GM20000 (cell line): ENCODE measurements around the gene SPTSSA.
"Not testable (repeated sequence)": the region's sequence is repeated elsewhere in the genome, so short reads cannot be mapped to it uniquely, and the experiment has no call there.

Experiments
- DNase-seq: peaks from one replicate; pipeline ENCODE4 v3.0.0; 2012; ENCODE audit warnings: low spot score
- TF ChIP-seq, protein P1 (sequence below): IDR thresholded peaks from 2 replicates; pipeline ENCODE4 v1.5.1; 2012; ENCODE audit warnings: mild to moderate bottlenecking, control low read depth; ENCODE audit errors: extremely low read depth, missing control alignments

The SPTSSA gene, protein sequence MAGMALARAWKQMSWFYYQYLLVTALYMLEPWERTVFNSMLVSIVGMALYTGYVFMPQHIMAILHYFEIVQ

DNA sequence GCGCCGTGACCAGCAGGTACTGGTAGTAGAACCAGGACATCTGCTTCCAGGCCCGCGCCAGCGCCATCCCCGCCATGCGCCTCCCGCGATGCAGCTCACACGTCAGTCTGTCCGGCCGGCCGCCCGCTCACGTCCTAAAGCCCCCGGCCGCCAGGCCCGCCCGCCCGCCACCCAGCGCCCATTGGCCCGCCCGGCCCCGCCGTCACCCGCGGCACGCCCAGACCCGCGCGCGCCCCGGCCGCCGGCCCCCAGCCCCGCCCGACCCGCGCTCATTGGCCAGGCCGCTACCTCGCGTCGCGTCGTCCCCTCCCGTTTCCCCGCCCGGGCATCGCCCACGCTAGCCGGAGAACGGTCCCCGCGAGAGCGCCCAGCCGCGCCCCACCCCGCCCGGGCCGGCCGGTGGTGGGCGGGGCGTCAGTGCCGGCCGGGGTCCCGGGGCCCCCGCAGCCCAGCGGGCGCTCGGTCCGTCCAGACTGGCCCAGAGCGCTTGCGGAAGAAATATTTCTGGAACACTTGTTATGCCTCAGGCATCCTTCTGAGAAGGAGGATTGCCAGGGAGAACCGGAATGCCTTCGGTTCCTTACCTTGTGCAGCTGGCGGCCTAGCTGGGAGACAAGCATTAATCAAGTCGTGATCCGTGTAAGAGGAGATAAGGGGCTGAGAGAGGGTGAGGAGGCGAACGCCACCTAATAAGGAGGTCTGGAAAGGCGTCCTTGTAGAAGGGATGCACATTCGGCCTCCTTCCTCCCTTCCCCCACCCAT is at the start of gene SPTSSA:
Gene SPTSSA, minus strand, starts transcription at position 109 of the 762 bp plus-strand sequence. Its CDS starts 33 bp downstream, at position 76.
- TF ChIP-seq, protein P1, sequence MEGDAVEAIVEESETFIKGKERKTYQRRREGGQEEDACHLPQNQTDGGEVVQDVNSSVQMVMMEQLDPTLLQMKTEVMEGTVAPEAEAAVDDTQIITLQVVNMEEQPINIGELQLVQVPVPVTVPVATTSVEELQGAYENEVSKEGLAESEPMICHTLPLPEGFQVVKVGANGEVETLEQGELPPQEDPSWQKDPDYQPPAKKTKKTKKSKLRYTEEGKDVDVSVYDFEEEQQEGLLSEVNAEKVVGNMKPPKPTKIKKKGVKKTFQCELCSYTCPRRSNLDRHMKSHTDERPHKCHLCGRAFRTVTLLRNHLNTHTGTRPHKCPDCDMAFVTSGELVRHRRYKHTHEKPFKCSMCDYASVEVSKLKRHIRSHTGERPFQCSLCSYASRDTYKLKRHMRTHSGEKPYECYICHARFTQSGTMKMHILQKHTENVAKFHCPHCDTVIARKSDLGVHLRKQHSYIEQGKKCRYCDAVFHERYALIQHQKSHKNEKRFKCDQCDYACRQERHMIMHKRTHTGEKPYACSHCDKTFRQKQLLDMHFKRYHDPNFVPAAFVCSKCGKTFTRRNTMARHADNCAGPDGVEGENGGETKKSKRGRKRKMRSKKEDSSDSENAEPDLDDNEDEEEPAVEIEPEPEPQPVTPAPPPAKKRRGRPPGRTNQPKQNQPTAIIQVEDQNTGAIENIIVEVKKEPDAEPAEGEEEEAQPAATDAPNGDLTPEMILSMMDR = no peak
- peak; percentile 99 for DNase-seq

DNA sequence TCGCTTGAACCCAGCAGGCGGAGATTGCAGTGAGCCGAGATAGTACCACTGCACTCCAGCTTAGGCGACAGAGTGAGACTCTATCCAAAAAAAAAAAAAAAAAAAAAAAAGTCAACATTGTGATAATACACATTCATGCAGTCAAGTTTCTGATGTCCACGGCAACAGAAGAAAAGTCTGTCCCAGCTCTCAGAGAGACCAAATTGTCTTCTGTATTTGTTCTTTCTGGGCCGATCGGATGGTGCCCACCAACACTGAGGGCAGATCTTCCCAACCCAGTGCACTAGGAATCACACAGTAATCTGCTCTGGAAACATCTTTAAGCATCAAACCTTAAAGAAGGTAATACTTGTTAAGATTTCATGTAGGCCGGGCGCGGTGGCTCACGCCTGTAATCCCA is 45.8 kb upstream of the SPTSSA start:
- no peak for DNase-seq
- TF ChIP-seq, protein P1 = no peak

DNA sequence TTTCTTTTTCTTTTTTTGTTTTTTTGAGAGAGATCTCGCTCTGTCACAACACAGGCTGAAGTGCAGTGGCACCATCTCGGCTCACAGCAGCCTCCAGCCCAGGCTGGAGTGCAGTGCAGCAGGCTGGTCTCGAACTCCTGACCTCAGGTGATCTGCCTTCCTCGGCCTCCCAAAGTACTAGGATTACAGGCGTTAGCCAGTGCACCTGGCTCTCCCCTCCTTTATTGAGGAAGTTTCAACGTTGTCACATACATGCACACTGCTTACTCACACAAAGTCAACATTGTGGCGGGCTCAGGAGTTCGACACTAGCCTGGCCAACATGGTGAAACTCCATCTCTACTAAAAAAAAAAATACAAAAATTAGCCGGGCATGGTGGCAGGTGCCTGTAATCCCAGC is 45.4 kb upstream of the SPTSSA start:
- DNase-seq = no peak
- TF ChIP-seq, protein P1 = no peak

DNA sequence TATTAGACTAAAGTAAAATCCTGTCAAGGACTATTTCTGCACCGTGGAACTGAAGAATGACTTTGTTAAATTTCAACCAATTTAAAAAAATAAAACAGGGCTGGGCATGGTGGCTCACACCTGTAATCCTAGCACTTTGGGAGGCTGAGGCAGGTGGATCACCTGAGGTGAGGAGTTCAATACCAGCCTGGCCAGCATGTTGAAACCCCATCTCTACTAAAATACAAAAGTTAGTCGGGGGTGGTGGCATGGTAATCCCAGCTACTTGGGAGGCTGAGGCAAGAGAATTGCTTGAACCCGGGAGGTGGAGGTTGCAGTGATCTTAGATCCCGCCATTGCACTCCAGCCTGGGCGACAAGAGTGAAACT is 43.1 kb upstream of the SPTSSA start:
- not testable (repeated sequence) for DNase-seq

DNA sequence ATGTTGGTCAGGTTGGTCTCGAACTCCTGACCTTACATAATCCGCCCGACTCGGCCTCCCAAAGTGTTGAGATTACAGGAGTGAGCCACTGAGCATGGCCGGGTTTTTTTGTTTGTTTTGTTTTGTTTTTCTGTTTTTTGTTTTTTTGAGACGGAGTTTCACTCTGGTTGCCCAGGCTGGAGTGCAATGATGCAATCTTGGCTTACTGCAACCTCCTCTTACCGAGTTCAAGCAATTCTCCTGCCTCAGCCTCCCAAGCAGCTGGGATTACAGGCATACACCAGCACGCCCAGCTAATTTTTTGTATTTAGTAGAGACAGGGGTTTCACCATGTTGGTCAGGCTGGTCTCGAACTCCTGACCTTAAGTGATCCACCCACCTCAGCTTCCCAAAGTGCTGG is 42.0 kb upstream of the SPTSSA start:
- not testable (repeated sequence) for DNase-seq

DNA sequence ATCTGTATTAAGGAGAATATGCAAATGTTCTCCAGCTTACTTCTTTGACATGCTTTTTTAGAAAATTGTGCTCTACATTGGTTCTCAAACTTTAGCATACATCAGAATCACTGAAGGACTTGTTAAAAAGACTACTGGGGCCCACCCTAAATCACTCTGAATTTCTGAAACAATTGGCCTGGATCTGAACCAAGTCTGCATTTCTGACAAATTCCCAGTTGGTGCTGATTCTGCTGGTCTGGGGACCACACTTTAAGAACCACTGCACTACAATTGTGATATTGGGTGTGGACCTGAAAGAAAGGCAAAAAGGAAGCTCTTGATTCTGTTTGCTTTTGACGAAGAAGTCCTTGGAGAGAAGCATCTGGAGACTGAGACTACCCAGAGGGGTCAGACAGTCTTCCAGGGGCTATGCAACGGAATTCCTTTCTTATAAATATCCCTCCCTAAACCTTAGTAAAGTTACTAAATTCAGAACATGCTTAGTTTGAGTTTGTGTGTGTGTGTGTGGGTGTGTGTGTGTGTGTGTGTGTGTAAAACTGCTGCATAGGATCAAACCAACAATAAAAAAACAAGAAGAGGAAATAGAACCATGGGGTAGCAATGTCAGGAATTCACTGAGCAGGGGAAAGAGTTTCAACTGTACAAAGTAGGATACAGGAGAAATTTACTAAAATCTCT is 40.6 kb upstream of the SPTSSA start:
- TF ChIP-seq, protein P1 = no peak
- DNase-seq = no peak

DNA sequence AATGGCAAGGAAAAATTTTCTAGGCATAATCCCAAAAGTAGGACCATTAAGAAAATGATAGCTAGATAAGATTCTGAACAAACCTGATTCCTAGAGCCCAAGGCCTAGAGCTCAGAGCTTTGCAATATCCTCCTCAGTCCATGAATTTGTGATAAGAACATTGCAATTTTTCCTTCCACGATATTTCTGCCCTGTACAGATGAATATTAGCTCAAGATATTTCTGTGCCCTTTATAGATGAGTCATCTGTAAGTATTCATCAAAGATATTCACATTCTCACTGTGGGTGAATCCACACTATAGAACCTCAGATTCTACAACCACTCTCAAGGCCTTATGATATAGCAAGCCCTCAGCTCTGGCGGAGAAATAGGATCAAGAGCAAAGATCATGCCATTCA is 40.0 kb upstream of the SPTSSA start:
- DNase-seq = no peak
- TF ChIP-seq, protein P1 = no peak

DNA sequence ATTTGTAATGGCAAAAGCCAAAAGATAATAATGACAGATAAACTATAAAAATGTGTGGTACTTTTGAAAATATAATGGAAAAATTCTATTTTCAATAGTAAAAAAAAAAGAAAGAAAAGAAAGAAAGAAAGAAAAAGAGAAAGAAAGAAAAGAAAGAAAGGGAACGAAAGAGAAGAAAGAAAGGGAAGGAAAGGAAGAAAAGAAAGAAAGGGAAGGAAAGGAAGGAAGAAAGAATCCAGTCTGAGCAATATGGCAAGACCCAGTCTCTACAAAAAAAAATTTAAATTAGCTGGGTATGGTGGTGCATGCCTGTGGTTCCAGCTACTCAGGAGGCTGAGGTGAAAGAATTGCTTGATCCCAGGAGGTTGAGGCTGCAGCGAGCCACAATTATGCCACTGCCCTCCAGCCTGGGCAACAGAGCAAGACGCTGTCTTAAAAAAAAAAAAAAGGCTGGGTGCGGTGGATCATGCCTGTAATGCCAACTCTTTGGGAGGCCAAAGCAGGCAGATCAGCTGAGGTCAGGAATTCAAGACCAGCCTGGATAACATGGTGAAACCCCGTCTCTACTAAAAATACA is 39.1 kb upstream of the SPTSSA start:
- TF ChIP-seq, protein P1 = no peak
- DNase-seq = no peak
